CD8-positive, alpha-beta memory T cell (primary cell): ENCODE measurements around the gene PTPRU. TPM values are rescaled to one million over a fixed set of nuclear protein-coding genes. Genes with fewer than 3 reads are reported as not detected.
A peak's percentile ranks its signal among the peaks of the same experiment; 100 is the strongest.

Source experiments
- CTCF ChIA-PET: fragments of 350-600 bp; sonication (Branson Sonifier 250); formaldehyde crosslinking; loops from one replicate; lab custom pipeline; 2021; ENCODE audit warnings: antibody characterized with exemption; lab: Charles Lee
- POLR2A ChIA-PET: fragments of 350-600 bp; sonication (Branson Sonifier 250); formaldehyde crosslinking; loops from one replicate; lab custom pipeline; 2021; ENCODE audit warnings: antibody characterized with exemption; lab: Charles Lee
- DNase-seq, 5 donors: peaks; one replicate each; pipeline versions ENCODE4 v3.0.0 to v3.0.0-alpha.2; 2020 to 2022; ENCODE audit warnings: mixed read lengths in 1 of 5
- H3K27ac ChIP-seq: one replicate; pipeline ENCODE4 v1.7.0; 2013; ENCODE audit warnings: low read depth, mild to moderate bottlenecking, low read length, moderate library complexity
- H3K27me3 ChIP-seq: 2 replicates; pipeline ENCODE4 v1.7.0; 2013; ENCODE audit warnings: low read length, mild to moderate bottlenecking; ENCODE audit not compliant: insufficient read depth, poor library complexity, severe bottlenecking
- H3K36me3 ChIP-seq: 2 replicates; pipeline ENCODE4 v1.7.0; 2013; ENCODE audit warnings: mild to moderate bottlenecking, low read length, moderate library complexity; ENCODE audit not compliant: insufficient read depth
- H3K4me1 ChIP-seq: 2 replicates; pipeline ENCODE4 v1.7.0; 2013; ENCODE audit warnings: mild to moderate bottlenecking, low read length, moderate library complexity; ENCODE audit not compliant: insufficient read depth
- H3K4me3 ChIP-seq: 2 replicates; pipeline ENCODE4 v1.7.0; 2013; ENCODE audit warnings: mild to moderate bottlenecking, low read length
- H3K9me3 ChIP-seq: 2 replicates; pipeline ENCODE4 v1.7.0; 2013; ENCODE audit warnings: mild to moderate bottlenecking, low read length
- H3K27ac Mint-ChIP-seq, 8 donors: one replicate each; pipeline ENCODE4 v1.8.0; 2020 to 2021; ENCODE audit warnings: mixed read lengths in 8 of 8, mild to moderate bottlenecking in 6 of 8, inconsistent platforms in 3 of 8, moderate library complexity in 3 of 8
- H3K27me3 Mint-ChIP-seq, 2 donors: one replicate each; pipeline ENCODE4 v1.8.0; 2020 to 2021; ENCODE audit warnings: mixed read lengths in 2 of 2, mild to moderate bottlenecking in 1 of 2, moderate library complexity in 1 of 2
- H3K36me3 Mint-ChIP-seq, 3 donors: one replicate each; pipeline ENCODE4 v1.8.0; 2020 to 2021; ENCODE audit warnings: mixed read lengths in 3 of 3, inconsistent platforms in 1 of 3, mild to moderate bottlenecking in 1 of 3
- H3K4me1 Mint-ChIP-seq, 3 donors: one replicate each; pipeline ENCODE4 v1.8.0; 2020 to 2021; ENCODE audit warnings: mixed read lengths in 3 of 3, inconsistent platforms in 1 of 3, mild to moderate bottlenecking in 1 of 3
- H3K4me3 Mint-ChIP-seq, 7 donors: one replicate each; pipeline ENCODE4 v1.8.0; 2020 to 2021; ENCODE audit warnings: mixed read lengths in 7 of 7, mild to moderate bottlenecking in 6 of 7, moderate library complexity in 4 of 7, inconsistent platforms in 2 of 7
- H3K9me3 Mint-ChIP-seq, 5 donors: one replicate each; pipeline ENCODE4 v1.8.0; 2020 to 2022; ENCODE audit warnings: mixed read lengths in 5 of 5, mild to moderate bottlenecking in 3 of 5, moderate library complexity in 2 of 5, inconsistent platforms in 1 of 5
- polyA plus RNA-seq: library from polyadenylated mRNA; unstranded; fragments of 300-500 nt; fragmentation: Illumina TruSeq; gene quantifications from one replicate; pipeline ENCODE4 v1.2.3, GENCODE V29; 2021
- total RNA-seq, 2 experiments: library from RNA; stranded (reverse); gene quantifications; one replicate each; pipeline ENCODE4 v1.2.3, GENCODE V29; 2021

Gene PTPRU
- total and polyA plus RNA-seq, 3 experiments from 2014 or later, result 0.13 to 0.62 (median 0.51) TPM

GRCh38 chr1:29197993-29198392 is 38.3 kb upstream of the PTPRU start:
- CTCF ChIA-PET, result interaction anchor here (1.1 to 4.4 kb wide), 6 partner anchors 16 to 321 kb away, joined by 3 to 26 read pairs (median 4); partner anchors contain the start of gene SRSF4
- Histone ChIP-seq H3K27me3 (no peaks in the 10 kb centered on the region), H3K36me3 (peaks cover 18% of the 10 kb centered on the region), H3K4me3 (no peak overlapping the region), H3K27ac (no peak overlapping the region), H3K9me3 (no peaks in the 10 kb centered on the region), H3K4me1 (no peaks in the 10 kb centered on the region)
- peaks cover 3 to 58% (median 5%) of the 10 kb centered on the region in 3 donors for H3K36me3 Mint-ChIP-seq
- peaks cover 0 to 5% (median 3%) of the 10 kb centered on the region in 3 donors for H3K4me1 Mint-ChIP-seq
- DNase-seq, result no peak
- H3K4me3 Mint-ChIP-seq, result no peak overlapping the region
- H3K27me3 Mint-ChIP-seq, result no peaks in the 10 kb centered on the region
- H3K27ac Mint-ChIP-seq, result no peak overlapping the region
- POLR2A ChIA-PET, result no interaction called here
- no peaks in the 10 kb centered on the region for H3K9me3 Mint-ChIP-seq

DNA sequence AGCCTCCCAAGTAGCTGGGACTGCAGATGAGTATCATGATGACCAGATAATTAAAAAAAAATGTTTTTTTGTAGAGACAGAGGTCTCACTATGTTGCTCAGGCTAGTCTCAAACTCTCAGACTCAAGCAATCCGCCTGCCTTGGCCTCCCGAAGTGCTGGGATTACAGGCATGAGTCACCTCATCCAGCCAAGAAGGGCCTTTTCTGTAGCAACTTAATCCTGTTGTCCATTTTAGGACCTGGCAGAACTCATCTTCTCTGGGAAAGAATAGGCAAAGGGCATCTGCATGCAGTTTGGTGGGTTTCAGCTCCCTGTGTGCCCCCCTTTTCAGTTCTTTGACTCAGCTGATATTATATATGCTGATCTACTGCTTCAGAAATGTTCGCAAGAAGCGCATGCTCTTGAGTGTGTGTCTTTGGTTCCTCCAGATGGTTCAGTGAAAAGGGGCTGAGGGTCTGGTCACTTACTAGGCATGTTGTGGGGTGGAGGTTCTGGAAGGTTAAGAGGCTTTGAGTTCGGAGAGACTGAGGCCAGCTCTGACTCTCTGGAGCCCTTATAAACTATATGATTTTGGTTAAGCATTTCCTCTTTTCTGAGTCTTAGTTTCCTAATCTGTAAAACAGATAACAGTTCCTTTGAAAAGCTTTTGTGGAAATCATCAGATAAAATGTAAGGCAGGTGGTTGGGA is 35.3 kb upstream of the PTPRU start:
- peak in 1 of 5 donors; percentile 1 for DNase-seq
- POLR2A ChIA-PET, result interaction anchor here (0.5 to 2.1 kb wide), 2 partner anchors 19 to 33 kb away, joined by 4 to 6 read pairs; partner anchors contain the start of gene SRSF4
- Mint-ChIP-seq H3K27ac (peak overlapping the region in 1 of 8 donors; percentile 23), H3K4me3 (no peak overlapping the region), H3K9me3 (no peaks in the 10 kb centered on the region), H3K36me3 (peaks cover 0 to 51% (median 5%) of the 10 kb centered on the region in 3 donors), H3K4me1 (peaks cover 0 to 5% (median 3%) of the 10 kb centered on the region in 3 donors), H3K27me3 (no peaks in the 10 kb centered on the region)
- Histone ChIP-seq H3K36me3 (peaks cover 25% of the 10 kb centered on the region), H3K4me1 (no peaks in the 10 kb centered on the region), H3K9me3 (no peaks in the 10 kb centered on the region), H3K27ac (no peak overlapping the region), H3K27me3 (no peaks in the 10 kb centered on the region), H3K4me3 (no peak overlapping the region)
- CTCF ChIA-PET, result interaction anchor here (0.8 to 5.5 kb wide), 6 partner anchors 20 to 324 kb away, joined by 3 to 38 read pairs (median 24); partner anchors contain the start of gene SRSF4

- Mint-ChIP-seq H3K4me3 (no peak overlapping the region), H3K27ac (no peak overlapping the region), H3K4me1 (peaks cover 0 to 5% (median 3%) of the 10 kb centered on the region in 3 donors), H3K36me3 (peaks cover 0 to 56% (median 5%) of the 10 kb centered on the region in 3 donors), H3K27me3 (no peaks in the 10 kb centered on the region), H3K9me3 (no peaks in the 10 kb centered on the region)
- Histone ChIP-seq H3K27ac (no peak overlapping the region), H3K36me3 (peaks cover 25% of the 10 kb centered on the region), H3K4me1 (no peaks in the 10 kb centered on the region), H3K9me3 (no peaks in the 10 kb centered on the region), H3K27me3 (no peaks in the 10 kb centered on the region), H3K4me3 (no peak overlapping the region)
- ChIA-PET POLR2A (interaction anchor here (2.1 kb wide), 1 partner anchor 20 kb away, joined by 6 read pairs; the partner anchor contains the start of gene SRSF4), CTCF (interaction anchor here (1.2 to 5.5 kb wide), 7 partner anchors 20 to 324 kb away, joined by 3 to 38 read pairs (median 22); partner anchors contain the start of gene SRSF4)
- DNase-seq, result peak in 1 of 5 donors; percentile 31
Measured at GRCh38 chr1:29201595-29202051, 34.7 kb upstream of the PTPRU start.

DNA sequence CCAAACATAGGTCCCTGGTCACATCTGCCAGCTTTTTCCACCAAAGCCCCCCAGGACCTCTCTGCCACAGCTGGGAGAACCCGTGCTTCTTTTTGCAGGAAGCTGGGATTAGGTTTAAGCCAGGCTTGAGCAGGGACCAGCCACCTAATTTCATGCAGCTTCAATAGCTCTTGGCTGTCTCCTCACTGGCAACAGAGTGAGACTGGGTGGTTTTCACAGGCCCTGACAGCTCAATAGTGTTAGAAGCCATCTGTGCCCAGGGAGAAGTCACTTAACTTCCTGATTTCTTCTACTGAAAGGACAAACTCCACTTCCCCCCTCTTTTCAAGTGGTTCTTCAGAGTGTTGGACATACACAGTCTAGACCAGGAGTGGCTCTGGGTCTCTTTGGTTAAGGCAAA is 34.3 kb upstream of the PTPRU start:
- no peaks in the 10 kb centered on the region for H3K4me1 ChIP-seq
- no peaks in the 10 kb centered on the region for H3K27me3 Mint-ChIP-seq

GRCh38 chr1:29202584-29203340 is 33.6 kb upstream of the PTPRU start:
- Mint-ChIP-seq H3K27ac (peak overlapping the region in 1 of 8 donors; percentile 60), H3K27me3 (no peaks in the 10 kb centered on the region), H3K9me3 (no peaks in the 10 kb centered on the region), H3K36me3 (peaks cover 0 to 52% (median 4%) of the 10 kb centered on the region in 3 donors), H3K4me3 (no peak overlapping the region), H3K4me1 (peaks cover 0 to 5% (median 3%) of the 10 kb centered on the region in 3 donors)
- Histone ChIP-seq H3K4me3 (no peak overlapping the region), H3K27me3 (no peaks in the 10 kb centered on the region), H3K4me1 (no peaks in the 10 kb centered on the region), H3K36me3 (peaks cover 25% of the 10 kb centered on the region), H3K9me3 (no peaks in the 10 kb centered on the region), H3K27ac (peak overlapping the region; percentile 35)
- ChIA-PET CTCF (interaction anchor here (0.7 to 5.5 kb wide), 27 partner anchors 9 to 418 kb away, joined by 3 to 38 read pairs (median 3); partner anchors contain the start of genes EPB41, SRSF4 and TMEM200B), POLR2A (interaction anchor here (0.5 to 2.1 kb wide), 2 partner anchors 21 to 490 kb away, joined by 4 to 6 read pairs; partner anchors contain the start of gene SRSF4)
- DNase-seq, result peak; percentile 69 to 90 (median 83)

More for the DNA sequence above, 34.3 kb upstream of the PTPRU start:
- Histone ChIP-seq H3K36me3 (peaks cover 25% of the 10 kb centered on the region), H3K4me3 (no peak overlapping the region), H3K27ac (peak overlapping the region; percentile 35), H3K27me3 (no peaks in the 10 kb centered on the region), H3K9me3 (no peaks in the 10 kb centered on the region)
- DNase-seq, result peak in 1 of 5 donors; percentile 2
- Mint-ChIP-seq H3K36me3 (peaks cover 0 to 58% (median 5%) of the 10 kb centered on the region in 3 donors), H3K4me1 (peaks cover 0 to 5% (median 3%) of the 10 kb centered on the region in 3 donors), H3K4me3 (no peak overlapping the region), H3K9me3 (no peaks in the 10 kb centered on the region), H3K27ac (peak overlapping the region in 1 of 8 donors; percentile 60)
- POLR2A ChIA-PET, result interaction anchor here (0.5 to 2.1 kb wide), 2 partner anchors 20 to 489 kb away, joined by 4 to 6 read pairs; partner anchors contain the start of gene SRSF4
- CTCF ChIA-PET, result interaction anchor here (0.7 to 5.5 kb wide), 25 partner anchors 8 to 417 kb away, joined by 3 to 38 read pairs (median 4); partner anchors contain the start of genes EPB41, SRSF4 and TMEM200B

DNA sequence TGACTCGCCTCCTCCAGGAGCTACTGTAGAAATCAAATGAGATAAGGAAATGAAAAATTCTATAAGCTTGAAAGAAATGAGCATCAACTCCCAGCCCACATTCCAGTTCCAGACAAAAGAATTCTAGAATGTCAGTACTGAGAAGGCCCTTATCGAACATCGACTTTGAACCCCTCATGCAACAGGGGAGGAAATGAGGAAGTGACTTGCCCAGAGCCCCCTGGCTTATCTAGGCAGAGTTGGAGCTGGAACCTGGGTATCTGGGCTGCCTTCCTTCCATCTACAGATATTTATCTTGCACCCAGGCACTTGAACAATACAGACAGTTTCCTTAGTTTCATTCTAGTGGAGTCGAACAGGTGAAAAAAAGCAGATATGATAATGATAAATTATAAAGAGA is 27.9 kb upstream of the PTPRU start:
- no peak overlapping the region for H3K4me3 ChIP-seq
- H3K36me3 ChIP-seq, result peaks cover 7% of the 10 kb centered on the region
- CTCF ChIA-PET, result interaction anchor here (1.6 kb wide), 1 partner anchor 27 kb away, joined by 4 read pairs; the partner anchor contains the start of gene SRSF4
- no peaks in the 10 kb centered on the region for H3K9me3 ChIP-seq
- Mint-ChIP-seq H3K4me3 (no peak overlapping the region), H3K4me1 (no peaks in the 10 kb centered on the region), H3K27me3 (no peaks in the 10 kb centered on the region), H3K9me3 (no peaks in the 10 kb centered on the region), H3K27ac (peak overlapping the region in 4 of 8 donors; percentile 12 to 45 (median 40)), H3K36me3 (peaks cover 3 to 50% (median 11%) of the 10 kb centered on the region in 3 donors)
- POLR2A ChIA-PET, result no interaction called here
- H3K27me3 ChIP-seq, result no peaks in the 10 kb centered on the region
- DNase-seq, result no peak
- no peak overlapping the region for H3K27ac ChIP-seq
- H3K4me1 ChIP-seq, result no peaks in the 10 kb centered on the region

- Histone ChIP-seq H3K4me1 (no peaks in the 10 kb centered on the region), H3K9me3 (no peaks in the 10 kb centered on the region), H3K27ac (no peak overlapping the region), H3K36me3 (peaks cover 4% of the 10 kb centered on the region), H3K27me3 (no peaks in the 10 kb centered on the region), H3K4me3 (no peak overlapping the region)
- H3K27me3 Mint-ChIP-seq, result no peaks in the 10 kb centered on the region
- no peak for DNase-seq
- H3K9me3 Mint-ChIP-seq, result no peaks in the 10 kb centered on the region
- CTCF ChIA-PET, result interaction anchor here (1.6 kb wide), 1 partner anchor 27 kb away, joined by 4 read pairs; the partner anchor contains the start of gene SRSF4
- H3K4me1 Mint-ChIP-seq, result no peaks in the 10 kb centered on the region
- POLR2A ChIA-PET, result no interaction called here
- peaks cover 3 to 51% (median 11%) of the 10 kb centered on the region in 3 donors for H3K36me3 Mint-ChIP-seq
- H3K27ac Mint-ChIP-seq, result peak overlapping the region in 3 of 8 donors; percentile 14 to 48 (median 42)
- H3K4me3 Mint-ChIP-seq, result no peak overlapping the region
Measured at GRCh38 chr1:29209173-29209572, 27.1 kb upstream of the PTPRU start.
